Gastroesophageal sphincter (tissue), 4 donors: ENCODE data around the gene TOP1. TPM values are rescaled to one million over a fixed set of nuclear protein-coding genes. Genes with fewer than 3 reads are reported as not detected.

ENCODE experiments used
- ATAC-seq: fragments of 150-250 bp; one replicate; pipeline ENCODE4 v1.9.1; 2016; ENCODE audit warnings: mild to moderate bottlenecking, moderate library complexity
- H3K27ac ChIP-seq, 4 donors: fragments of 200-600 bp; sonication (generic) in 3 of 4; 1 replicate in 3 of 4; 2 replicates in 1 of 4; pipeline ENCODE4 v1.5.1; 2016 to 2019
- H3K27me3 ChIP-seq: fragments of 200-600 bp; sonication (generic); one replicate; pipeline ENCODE4 v1.5.1; 2019
- H3K36me3 ChIP-seq, 2 donors: fragments of 200-600 bp; sonication (generic); one replicate each; pipeline ENCODE4 v1.5.1; 2019; ENCODE audit warnings: control low read depth in 1 of 2
- H3K4me1 ChIP-seq, 3 donors: fragments of 200-600 bp; sonication (generic); 1 replicate in 2 of 3; 2 replicates in 1 of 3; pipeline ENCODE4 v1.5.1; 2016 to 2019; ENCODE audit warnings: control low read depth in 2 of 3
- H3K4me3 ChIP-seq, 2 donors: fragments of 200-600 bp; sonication (generic); one replicate each; pipeline ENCODE4 v1.5.1; 2019; ENCODE audit warnings: mild to moderate bottlenecking in 1 of 2, moderate library complexity in 1 of 2
- H3K9me3 ChIP-seq, 3 donors: fragments of 200-600 bp; sonication (generic); one replicate each; pipeline ENCODE4 v1.5.1; 2017 to 2019; ENCODE audit warnings: control low read depth in 2 of 3
- EP300 ChIP-seq: sonication (generic); formaldehyde crosslinking; IDR thresholded peaks from one replicate; pipeline ENCODE4 v1.6.1; 2017; ENCODE audit warnings: antibody characterized with exemption, mild to moderate bottlenecking
- POLR2A ChIP-seq, 2 donors: fragments of 450-650 bp; IDR thresholded peaks; one replicate each; pipeline ENCODE4 v1.6.1; 2017; ENCODE audit warnings: antibody characterized with exemption in 2 of 2, mild to moderate bottlenecking in 2 of 2, moderate library complexity in 1 of 2
- POLR2AphosphoS5 ChIP-seq: sonication (generic); formaldehyde crosslinking; IDR thresholded peaks from one replicate; pipeline ENCODE4 v1.6.1; 2017; ENCODE audit warnings: antibody characterized with exemption
- WGBS, 2 donors: methylation state at CpG; one replicate each; pipeline ENCODE4 v1.1.5; 2018; ENCODE audit warnings: low coverage in 1 of 2; 5-methylcytosine and 5-hydroxymethylcytosine counted together
- total RNA-seq, 4 donors: library from RNA; depleted of rRNA; stranded (reverse); fragments of >200 nt; gene quantifications; one replicate each; pipeline ENCODE4 v1.1.0, GENCODE V29; 2016
- TF ChIP-seq, protein P1 (sequence below), 4 experiments: fragments of 200-600 bp in 2 of 4; fragments of 450-650 bp in 2 of 4; sonication (generic) in 1 of 4; IDR thresholded peaks; one replicate each; pipeline ENCODE4 v1.5.1; 2017 to 2019; ENCODE audit warnings: antibody characterized with exemption in 4 of 4, mild to moderate bottlenecking in 2 of 4, moderate library complexity in 2 of 4

The TOP1 gene
- total RNA-seq, 4 donors from 2014 or later, result 22.0 to 31.6 (median 28.8) TPM

DNA sequence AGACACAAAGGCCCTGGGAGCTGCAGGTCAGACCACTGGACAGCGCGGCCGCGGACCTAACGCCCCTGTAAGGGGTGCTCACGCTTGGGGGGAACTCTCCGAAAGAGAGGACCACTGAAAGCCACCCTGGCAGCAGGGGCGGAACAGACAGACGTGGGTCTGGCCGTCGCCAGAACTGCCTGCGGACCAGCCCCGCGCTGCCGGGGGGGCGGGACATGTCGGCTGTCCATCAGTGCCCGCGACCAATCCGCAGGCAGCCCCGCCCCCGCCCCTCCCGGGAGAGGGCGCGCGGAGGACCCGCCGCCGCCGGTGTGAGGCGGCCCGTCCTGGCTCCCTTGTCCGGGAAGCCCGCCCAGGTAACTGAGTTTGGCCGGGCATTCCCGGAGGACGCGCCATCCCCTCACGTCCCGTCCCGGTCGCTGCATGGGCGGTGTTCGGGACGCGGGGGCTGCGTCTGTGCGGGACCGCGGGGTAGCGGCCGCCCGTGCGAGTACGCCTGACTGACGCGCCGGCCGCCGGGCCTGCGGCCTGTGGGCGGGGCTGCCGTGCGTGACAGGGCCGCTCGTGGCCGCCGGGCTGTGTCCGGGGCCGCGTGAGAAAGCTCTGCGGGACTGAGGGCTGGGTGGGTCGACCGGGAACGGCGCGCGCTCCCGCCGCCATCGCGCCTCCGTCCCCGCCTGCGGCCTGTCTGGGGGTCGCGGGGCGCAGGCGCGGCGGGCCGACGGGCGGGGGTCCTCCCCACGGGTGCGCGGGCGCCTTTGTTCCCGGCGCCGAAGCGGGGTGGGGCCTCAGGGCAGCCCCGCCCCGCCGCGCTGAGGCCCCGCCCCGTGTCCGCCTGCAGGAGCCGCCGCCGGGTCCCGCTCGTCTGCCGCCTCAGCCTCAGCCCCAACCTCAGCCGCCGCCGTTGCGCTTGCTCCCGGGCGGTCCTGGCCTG lies 108.3 kb downstream of the TOP1 start, which contains the start of gene PLCG1:
PLCG1 (plus strand) TSS at position 864 of the 934 bp plus-strand sequence. CDS start 99 bp downstream, outside the sequence.
- Histone ChIP-seq H3K27ac (peak within 1 kb of the TSS; percentile 84 to 99 (median 98)), H3K36me3 (no peaks in the 10 kb centered on the region), H3K4me3 (peak within 1 kb of the TSS; percentile 95), H3K4me1 (peaks cover 0 to 55% (median 33%) of the 10 kb centered on the region in 3 donors), H3K9me3 (no peaks in the 10 kb centered on the region), H3K27me3 (no peaks in the 10 kb centered on the region)
- peak; percentile 90 for ATAC-seq
- WGBS, 2 donors, result no CpG with 5 or more reads among the region's 121 CpGs
- TF ChIP-seq EP300 (no peak), POLR2A (IDR thresholded peaks at IDR 0.05) (peak; percentile 72 to 75), POLR2AphosphoS5 (peak; percentile 72)
- TF ChIP-seq, protein P1, sequence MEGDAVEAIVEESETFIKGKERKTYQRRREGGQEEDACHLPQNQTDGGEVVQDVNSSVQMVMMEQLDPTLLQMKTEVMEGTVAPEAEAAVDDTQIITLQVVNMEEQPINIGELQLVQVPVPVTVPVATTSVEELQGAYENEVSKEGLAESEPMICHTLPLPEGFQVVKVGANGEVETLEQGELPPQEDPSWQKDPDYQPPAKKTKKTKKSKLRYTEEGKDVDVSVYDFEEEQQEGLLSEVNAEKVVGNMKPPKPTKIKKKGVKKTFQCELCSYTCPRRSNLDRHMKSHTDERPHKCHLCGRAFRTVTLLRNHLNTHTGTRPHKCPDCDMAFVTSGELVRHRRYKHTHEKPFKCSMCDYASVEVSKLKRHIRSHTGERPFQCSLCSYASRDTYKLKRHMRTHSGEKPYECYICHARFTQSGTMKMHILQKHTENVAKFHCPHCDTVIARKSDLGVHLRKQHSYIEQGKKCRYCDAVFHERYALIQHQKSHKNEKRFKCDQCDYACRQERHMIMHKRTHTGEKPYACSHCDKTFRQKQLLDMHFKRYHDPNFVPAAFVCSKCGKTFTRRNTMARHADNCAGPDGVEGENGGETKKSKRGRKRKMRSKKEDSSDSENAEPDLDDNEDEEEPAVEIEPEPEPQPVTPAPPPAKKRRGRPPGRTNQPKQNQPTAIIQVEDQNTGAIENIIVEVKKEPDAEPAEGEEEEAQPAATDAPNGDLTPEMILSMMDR (IDR thresholded peaks at IDR 0.05), result peak in 2 of 4 experiments; percentile 17 to 35

DNA sequence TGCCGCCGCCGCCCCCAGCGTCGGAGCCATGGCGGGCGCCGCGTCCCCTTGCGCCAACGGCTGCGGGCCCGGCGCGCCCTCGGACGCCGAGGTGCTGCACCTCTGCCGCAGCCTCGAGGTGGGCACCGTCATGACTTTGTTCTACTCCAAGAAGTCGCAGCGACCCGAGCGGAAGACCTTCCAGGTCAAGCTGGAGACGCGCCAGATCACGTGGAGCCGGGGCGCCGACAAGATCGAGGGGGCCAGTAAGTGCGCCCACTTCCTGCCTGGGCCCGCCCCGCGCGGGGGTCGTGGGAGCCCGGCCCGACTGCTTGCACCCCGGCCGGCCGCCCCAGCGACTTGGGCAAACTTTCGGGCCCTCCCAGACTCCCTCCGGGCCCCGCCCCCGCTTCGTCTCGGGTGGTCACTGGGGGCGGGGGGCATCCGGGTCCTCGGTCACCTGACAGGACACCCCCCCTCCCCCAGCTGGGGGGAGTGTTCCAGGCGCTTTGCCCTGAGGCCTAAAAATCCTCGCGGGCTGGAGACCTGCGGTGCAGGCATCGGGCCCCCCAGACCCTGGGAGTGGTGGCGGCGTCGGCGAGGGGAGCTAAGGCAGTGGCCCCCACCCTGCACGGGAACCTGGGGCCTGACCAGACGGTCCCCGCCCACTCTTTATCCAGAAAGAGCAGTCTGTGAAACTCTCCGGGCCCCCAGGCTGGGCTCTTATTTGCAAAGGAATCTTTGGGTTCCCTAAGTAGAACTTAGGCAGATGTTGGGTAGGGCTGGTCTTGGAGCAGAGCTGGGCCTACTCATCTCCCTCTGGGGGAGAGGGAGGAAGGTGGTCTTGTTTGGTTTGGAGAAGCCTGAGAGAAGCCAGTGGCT lies 109.2 kb downstream of the TOP1 start:
- TF ChIP-seq EP300 (no peak), POLR2A (IDR thresholded peaks at IDR 0.05) (peak in 1 of 2 donors; percentile 14), POLR2AphosphoS5 (peak; percentile 31)
- TF ChIP-seq, protein P1 (IDR thresholded peaks at IDR 0.05), result no peak
- no CpG with 5 or more reads among the region's 66 CpGs for WGBS, 2 donors
- Histone ChIP-seq H3K9me3 (no peaks in the 10 kb centered on the region), H3K27me3 (no peaks in the 10 kb centered on the region), H3K4me1 (peaks cover 0 to 64% (median 35%) of the 10 kb centered on the region in 3 donors), H3K36me3 (no peaks in the 10 kb centered on the region), H3K4me3 (peak overlapping the region; percentile 95), H3K27ac (peak overlapping the region; percentile 81 to 99 (median 98))
- peak; percentile 25 for ATAC-seq

DNA sequence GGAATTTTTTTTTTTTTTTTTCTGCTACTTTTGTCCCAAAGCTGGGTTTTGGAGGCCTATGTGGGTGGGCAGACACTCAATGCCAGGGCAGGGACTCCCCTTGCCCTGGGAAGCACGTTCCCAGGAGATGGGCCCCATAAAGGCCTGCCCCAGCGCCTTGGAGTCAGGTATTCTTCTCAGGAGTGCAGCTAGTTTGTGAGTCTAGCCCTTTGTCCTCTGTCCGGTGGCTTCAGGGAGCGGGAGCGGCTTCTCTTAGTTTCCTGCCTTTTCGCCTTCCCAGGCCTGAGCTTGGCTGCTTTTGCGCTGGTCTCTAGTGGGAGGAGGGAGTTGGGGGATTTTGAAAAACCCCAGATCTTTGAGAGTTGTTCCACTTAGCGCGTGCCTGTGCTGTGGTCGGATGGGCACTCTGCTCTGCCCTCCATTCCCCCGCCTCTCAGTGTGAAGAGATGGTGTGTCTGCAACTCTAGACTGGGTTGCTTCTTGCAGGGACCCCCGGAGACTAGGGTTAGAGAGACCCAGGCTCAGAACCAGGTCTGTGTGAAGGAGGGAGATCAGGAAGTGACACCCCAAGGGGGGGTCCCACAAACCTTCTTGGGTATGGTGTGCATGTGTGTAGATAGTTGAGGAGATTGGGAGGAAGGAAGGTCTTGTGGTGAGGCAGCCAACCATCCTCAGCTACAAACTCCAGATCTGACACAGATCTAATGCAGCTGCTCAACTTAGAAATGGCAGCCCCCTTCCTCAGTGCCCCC lies 110.0 kb downstream of the TOP1 start:
- no CpG with 5 or more reads among the region's 12 CpGs for WGBS, 2 donors
- Histone ChIP-seq H3K27ac (peak overlapping the region; percentile 81 to 99 (median 98)), H3K36me3 (no peaks in the 10 kb centered on the region), H3K4me1 (peaks cover 0 to 72% (median 42%) of the 10 kb centered on the region in 3 donors), H3K27me3 (no peaks in the 10 kb centered on the region), H3K4me3 (peak overlapping the region; percentile 95), H3K9me3 (no peaks in the 10 kb centered on the region)
- TF ChIP-seq, protein P1 (IDR thresholded peaks at IDR 0.05), result no peak
- TF ChIP-seq EP300 (no peak), POLR2AphosphoS5 (no peak), POLR2A (IDR thresholded peaks at IDR 0.05) (no peak)
- no peak for ATAC-seq

DNA sequence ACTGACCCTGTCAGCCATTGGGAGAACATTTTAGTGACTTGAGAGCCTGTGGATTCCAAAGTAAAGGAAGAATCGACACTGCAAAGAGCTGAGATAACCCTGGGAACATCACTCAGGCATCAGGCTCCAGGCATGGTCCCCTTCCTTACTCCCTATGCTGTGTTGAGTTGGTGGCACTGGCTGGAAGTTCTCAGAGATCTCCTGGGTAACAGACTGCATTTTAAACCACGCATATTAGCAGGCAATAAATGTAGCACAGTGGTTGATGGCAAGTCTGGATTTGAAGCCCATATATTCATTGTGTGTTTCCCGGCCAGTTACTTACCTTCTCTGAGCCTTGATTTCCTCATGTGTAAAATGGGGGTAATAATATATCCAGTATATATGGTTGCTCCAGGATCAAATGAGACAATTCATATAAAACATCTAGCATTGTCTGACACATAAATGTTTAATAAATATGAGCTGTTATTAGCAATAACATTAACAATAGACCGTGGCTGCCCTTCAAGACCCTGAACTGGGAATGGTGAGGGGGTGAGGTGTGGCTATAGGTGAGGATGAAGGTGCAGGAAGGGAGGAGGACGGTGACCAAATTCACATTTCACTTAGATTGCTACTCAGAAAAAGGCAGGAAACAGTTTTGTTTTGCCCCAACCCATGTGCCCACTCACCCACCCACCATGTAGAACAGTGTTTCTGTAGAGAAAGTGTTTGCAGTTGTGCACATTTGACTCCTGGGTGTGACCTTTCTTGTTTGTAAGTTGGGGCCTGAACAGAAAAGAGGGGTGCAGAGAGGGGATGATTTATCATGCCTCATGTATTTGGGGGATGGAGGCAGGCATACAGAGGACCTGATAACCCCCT lies 110.8 kb downstream of the TOP1 start:
- H3K9me3 ChIP-seq, result no peaks in the 10 kb centered on the region
- peak overlapping the region; percentile 95 for H3K4me3 ChIP-seq
- H3K27ac ChIP-seq, result peak overlapping the region in 3 of 4 donors; percentile 98 to 99 (median 99)
- peaks cover 0 to 81% (median 42%) of the 10 kb centered on the region in 3 donors for H3K4me1 ChIP-seq
- WGBS, 2 donors, result 42 to 74% methylated on average over 3 to 5 of the region's 5 CpGs
- H3K36me3 ChIP-seq, result peaks cover 0 to 4% of the 10 kb centered on the region in 2 donors
- H3K27me3 ChIP-seq, result no peaks in the 10 kb centered on the region
- ATAC-seq, result no peak
- TF ChIP-seq, protein P1 (IDR thresholded peaks at IDR 0.05), result no peak
- TF ChIP-seq EP300 (no peak), POLR2A (IDR thresholded peaks at IDR 0.05) (no peak), POLR2AphosphoS5 (no peak)
